ENCODE data around the gene DOCK4. TPM values are rescaled to one million over a fixed set of nuclear protein-coding genes. Genes with fewer than 3 reads are reported as not detected.

DOCK4 gene
- total and polyA plus RNA-seq, 5 donors from 2014 or later: 0.44 TPM; not detected in 4

- Mint-ChIP-seq H3K4me3 (no peak overlapping the region), H3K9me3 (peaks cover 0 to 2% (median 1%) of the 10 kb centered on the region in 7 donors), H3K4me1 (peaks cover 33 to 38% (median 37%) of the 10 kb centered on the region in 4 donors), H3K27ac (peak overlapping the region in 1 of 3 donors; percentile 45), H3K36me3 (peaks cover 7% of the 10 kb centered on the region), H3K27me3 (no peaks in the 10 kb centered on the region)
- Histone ChIP-seq H3K27ac (ENCODE audit: insufficient read depth, low read length, poor library complexity, severe bottlenecking) (no peak overlapping the region), H3K4me1 (ENCODE audit: control insufficient read depth, insufficient read depth, low read length, poor library complexity, severe bottlenecking) (no peaks in the 10 kb centered on the region), H3K4me3 (ENCODE audit: low read depth, low read length) (no peak overlapping the region), H3K36me3 (ENCODE audit: control insufficient read depth, insufficient read depth, low read length) (no peaks in the 10 kb centered on the region), H3K9me3 (ENCODE audit: control insufficient read depth in 2 of 2, low read length in 2 of 2) (no peaks in the 10 kb centered on the region), H3K27me3 (ENCODE audit: control insufficient read depth, insufficient read depth, low read length) (no peaks in the 10 kb centered on the region)
- no peak for DNase-seq
- ATAC-seq (ENCODE audit: low read depth in 2 of 2): no peak
Measured at GRCh38 chr7:112228632-112229031, 22.4 kb upstream of the DOCK4 start.

GRCh38 chr7:112226701-112227276 is 20.6 kb upstream of the DOCK4 start:
- Mint-ChIP-seq H3K36me3 (peaks cover 16% of the 10 kb centered on the region), H3K4me3 (no peak overlapping the region), H3K9me3 (peaks cover 0 to 2% (median 0%) of the 10 kb centered on the region in 7 donors), H3K27ac (no peak overlapping the region), H3K4me1 (peaks cover 24 to 45% (median 36%) of the 10 kb centered on the region in 4 donors), H3K27me3 (no peaks in the 10 kb centered on the region)
- H3K9me3 ChIP-seq (ENCODE audit: control insufficient read depth in 2 of 2, low read length in 2 of 2): no peaks in the 10 kb centered on the region
- H3K4me3 ChIP-seq (ENCODE audit: low read depth, low read length): no peak overlapping the region
- H3K27ac ChIP-seq (ENCODE audit: insufficient read depth, low read length, poor library complexity, severe bottlenecking): no peak overlapping the region
- no peaks in the 10 kb centered on the region for H3K4me1 ChIP-seq (ENCODE audit: control insufficient read depth, insufficient read depth, low read length, poor library complexity, severe bottlenecking)
- H3K36me3 ChIP-seq (ENCODE audit: control insufficient read depth, insufficient read depth, low read length): no peaks in the 10 kb centered on the region
- no peaks in the 10 kb centered on the region for H3K27me3 ChIP-seq (ENCODE audit: control insufficient read depth, insufficient read depth, low read length)
- no peak for ATAC-seq (ENCODE audit: low read depth in 2 of 2)
- no peak for DNase-seq

GRCh38 chr7:112225006-112225405 is 18.8 kb upstream of the DOCK4 start:
- H3K27me3 ChIP-seq (ENCODE audit: control insufficient read depth, insufficient read depth, low read length): no peaks in the 10 kb centered on the region
- ATAC-seq (ENCODE audit: low read depth in 2 of 2): no peak
- H3K4me1 Mint-ChIP-seq: peaks cover 24 to 42% (median 37%) of the 10 kb centered on the region in 4 donors
- no peaks in the 10 kb centered on the region for H3K27me3 Mint-ChIP-seq
- no peak for DNase-seq
- H3K9me3 ChIP-seq (ENCODE audit: control insufficient read depth in 2 of 2, low read length in 2 of 2): no peaks in the 10 kb centered on the region
- H3K27ac ChIP-seq (ENCODE audit: insufficient read depth, low read length, poor library complexity, severe bottlenecking): no peak overlapping the region
- H3K36me3 Mint-ChIP-seq: peaks cover 21% of the 10 kb centered on the region
- peaks cover 0 to 2% (median 0%) of the 10 kb centered on the region in 7 donors for H3K9me3 Mint-ChIP-seq
- no peaks in the 10 kb centered on the region for H3K4me1 ChIP-seq (ENCODE audit: control insufficient read depth, insufficient read depth, low read length, poor library complexity, severe bottlenecking)
- H3K4me3 Mint-ChIP-seq: no peak overlapping the region
- H3K4me3 ChIP-seq (ENCODE audit: low read depth, low read length): no peak overlapping the region
- no peaks in the 10 kb centered on the region for H3K36me3 ChIP-seq (ENCODE audit: control insufficient read depth, insufficient read depth, low read length)
- H3K27ac Mint-ChIP-seq: no peak overlapping the region

GRCh38 chr7:112224186-112224585 is 18.0 kb upstream of the DOCK4 start:
- H3K4me3 Mint-ChIP-seq: peak overlapping the region in 1 of 4 donors; percentile 23
- no peak overlapping the region for H3K27ac Mint-ChIP-seq
- H3K9me3 Mint-ChIP-seq: peaks cover 0 to 2% (median 0%) of the 10 kb centered on the region in 7 donors
- H3K4me1 Mint-ChIP-seq: peaks cover 26 to 41% (median 36%) of the 10 kb centered on the region in 4 donors
- no peaks in the 10 kb centered on the region for H3K27me3 Mint-ChIP-seq
- H3K9me3 ChIP-seq (ENCODE audit: control insufficient read depth in 2 of 2, low read length in 2 of 2): no peaks in the 10 kb centered on the region
- no peaks in the 10 kb centered on the region for H3K4me1 ChIP-seq (ENCODE audit: control insufficient read depth, insufficient read depth, low read length, poor library complexity, severe bottlenecking)
- no peak overlapping the region for H3K27ac ChIP-seq (ENCODE audit: insufficient read depth, low read length, poor library complexity, severe bottlenecking)
- DNase-seq (no peak), ATAC-seq (ENCODE audit: low read depth in 2 of 2) (no peak)
- H3K36me3 ChIP-seq (ENCODE audit: control insufficient read depth, insufficient read depth, low read length): no peaks in the 10 kb centered on the region
- no peaks in the 10 kb centered on the region for H3K27me3 ChIP-seq (ENCODE audit: control insufficient read depth, insufficient read depth, low read length)
- peaks cover 21% of the 10 kb centered on the region for H3K36me3 Mint-ChIP-seq
- no peak overlapping the region for H3K4me3 ChIP-seq (ENCODE audit: low read depth, low read length)

GRCh38 chr7:112223310-112223709 is 17.1 kb upstream of the DOCK4 start:
- DNase-seq: no peak

GRCh38 chr7:112220877-112221434 is 14.8 kb upstream of the DOCK4 start:
- no peak overlapping the region for H3K4me3 ChIP-seq (ENCODE audit: low read depth, low read length)
- no peaks in the 10 kb centered on the region for H3K27me3 ChIP-seq (ENCODE audit: control insufficient read depth, insufficient read depth, low read length)
- H3K27ac Mint-ChIP-seq: no peak overlapping the region

More at GRCh38 chr7:112223310-112223709, 17.1 kb upstream of the DOCK4 start:
- H3K9me3 ChIP-seq (ENCODE audit: control insufficient read depth in 2 of 2, low read length in 2 of 2): no peaks in the 10 kb centered on the region
- no peak overlapping the region for H3K4me3 ChIP-seq (ENCODE audit: low read depth, low read length)
- no peak overlapping the region for H3K27ac ChIP-seq (ENCODE audit: insufficient read depth, low read length, poor library complexity, severe bottlenecking)
- H3K4me1 ChIP-seq (ENCODE audit: control insufficient read depth, insufficient read depth, low read length, poor library complexity, severe bottlenecking): no peaks in the 10 kb centered on the region
- Mint-ChIP-seq H3K27me3 (no peaks in the 10 kb centered on the region), H3K4me1 (peaks cover 24 to 47% (median 33%) of the 10 kb centered on the region in 4 donors), H3K9me3 (peaks cover 0 to 2% (median 0%) of the 10 kb centered on the region in 7 donors), H3K36me3 (peaks cover 30% of the 10 kb centered on the region), H3K4me3 (no peak overlapping the region), H3K27ac (no peak overlapping the region)
- no peaks in the 10 kb centered on the region for H3K27me3 ChIP-seq (ENCODE audit: control insufficient read depth, insufficient read depth, low read length)
- no peaks in the 10 kb centered on the region for H3K36me3 ChIP-seq (ENCODE audit: control insufficient read depth, insufficient read depth, low read length)
- no peak for ATAC-seq (ENCODE audit: low read depth in 2 of 2)

GRCh38 chr7:112215787-112216186 is 9.6 kb upstream of the DOCK4 start:
- H3K9me3 ChIP-seq (ENCODE audit: control insufficient read depth in 2 of 2, low read length in 2 of 2): no peaks in the 10 kb centered on the region
- Mint-ChIP-seq H3K27ac (no peak overlapping the region), H3K36me3 (peaks cover 18% of the 10 kb centered on the region), H3K9me3 (no peaks in the 10 kb centered on the region), H3K4me1 (peaks cover 42 to 59% (median 52%) of the 10 kb centered on the region in 4 donors), H3K27me3 (no peaks in the 10 kb centered on the region), H3K4me3 (no peak overlapping the region)
- no peaks in the 10 kb centered on the region for H3K36me3 ChIP-seq (ENCODE audit: control insufficient read depth, insufficient read depth, low read length)
- H3K4me3 ChIP-seq (ENCODE audit: low read depth, low read length): no peak overlapping the region
- no peak overlapping the region for H3K27ac ChIP-seq (ENCODE audit: insufficient read depth, low read length, poor library complexity, severe bottlenecking)
- ATAC-seq (ENCODE audit: low read depth in 2 of 2) (no peak), DNase-seq (no peak)
- H3K27me3 ChIP-seq (ENCODE audit: control insufficient read depth, insufficient read depth, low read length): no peaks in the 10 kb centered on the region
- H3K4me1 ChIP-seq (ENCODE audit: control insufficient read depth, insufficient read depth, low read length, poor library complexity, severe bottlenecking): no peaks in the 10 kb centered on the region

More at GRCh38 chr7:112220877-112221434, 14.8 kb upstream of the DOCK4 start:
- peaks cover 31% of the 10 kb centered on the region for H3K36me3 Mint-ChIP-seq
- no peaks in the 10 kb centered on the region for H3K27me3 Mint-ChIP-seq
- peaks cover 0 to 2% (median 0%) of the 10 kb centered on the region in 7 donors for H3K9me3 Mint-ChIP-seq
- Histone ChIP-seq H3K27ac (ENCODE audit: insufficient read depth, low read length, poor library complexity, severe bottlenecking) (no peak overlapping the region), H3K36me3 (ENCODE audit: control insufficient read depth, insufficient read depth, low read length) (no peaks in the 10 kb centered on the region), H3K9me3 (ENCODE audit: control insufficient read depth in 2 of 2, low read length in 2 of 2) (no peaks in the 10 kb centered on the region), H3K4me1 (ENCODE audit: control insufficient read depth, insufficient read depth, low read length, poor library complexity, severe bottlenecking) (no peaks in the 10 kb centered on the region)
- H3K4me1 Mint-ChIP-seq: peaks cover 21 to 52% (median 39%) of the 10 kb centered on the region in 4 donors
- ATAC-seq (ENCODE audit: low read depth in 2 of 2) (no peak), DNase-seq (no peak)
- no peak overlapping the region for H3K4me3 Mint-ChIP-seq

- no peak for DNase-seq
- H3K27me3 Mint-ChIP-seq: no peaks in the 10 kb centered on the region
Measured at GRCh38 chr7:112214883-112215282, 8.7 kb upstream of the DOCK4 start.

More at GRCh38 chr7:112214883-112215282, 8.7 kb upstream of the DOCK4 start:
- no peaks in the 10 kb centered on the region for H3K9me3 Mint-ChIP-seq
- Histone ChIP-seq H3K9me3 (ENCODE audit: control insufficient read depth in 2 of 2, low read length in 2 of 2) (no peaks in the 10 kb centered on the region), H3K4me3 (ENCODE audit: low read depth, low read length) (no peak overlapping the region), H3K36me3 (ENCODE audit: control insufficient read depth, insufficient read depth, low read length) (no peaks in the 10 kb centered on the region), H3K27ac (ENCODE audit: insufficient read depth, low read length, poor library complexity, severe bottlenecking) (no peak overlapping the region), H3K4me1 (ENCODE audit: control insufficient read depth, insufficient read depth, low read length, poor library complexity, severe bottlenecking) (no peaks in the 10 kb centered on the region), H3K27me3 (ENCODE audit: control insufficient read depth, insufficient read depth, low read length) (no peaks in the 10 kb centered on the region)
- H3K4me1 Mint-ChIP-seq: peaks cover 42 to 55% (median 50%) of the 10 kb centered on the region in 4 donors
- ATAC-seq (ENCODE audit: low read depth in 2 of 2): no peak
- no peak overlapping the region for H3K4me3 Mint-ChIP-seq
- no peak overlapping the region for H3K27ac Mint-ChIP-seq
- peaks cover 18% of the 10 kb centered on the region for H3K36me3 Mint-ChIP-seq
